AG09309 (cell line): ENCODE results near the gene ENTHD1.

Experiments used
- DNase-seq: peaks from one replicate; pipeline ENCODE4 v3.0.0-alpha.2; 2010; ENCODE audit warnings: low read depth
- H3K4me3 ChIP-seq: 2 replicates; pipeline ENCODE4 v1.5.1; 2011; ENCODE audit warnings: mild to moderate bottlenecking, low read depth, low read length, moderate library complexity; ENCODE audit not compliant: control insufficient read depth
- CTCF ChIP-seq: IDR thresholded peaks from 2 replicates; pipeline ENCODE4 v1.5.1; 2011; ENCODE audit warnings: mild to moderate bottlenecking, low read depth, low read length, inconsistent platforms; ENCODE audit not compliant: insufficient read depth, control insufficient read depth; ENCODE audit errors: missing control alignments

ENTHD1 gene

GRCh38 chr22:39938509-39939111 lies 45.0 kb upstream of the ENTHD1 start:
- no peak for DNase-seq
- no peak overlapping the region for H3K4me3 ChIP-seq
- TF ChIP-seq CTCF = no peak

GRCh38 chr22:39937906-39938305 lies 44.3 kb upstream of the ENTHD1 start:
- no peak overlapping the region for H3K4me3 ChIP-seq
- no peak for DNase-seq
- no peak for TF ChIP-seq CTCF

GRCh38 chr22:39936523-39937145 lies 43.1 kb upstream of the ENTHD1 start:
- no peak for TF ChIP-seq CTCF
- no peak for DNase-seq
- no peak overlapping the region for H3K4me3 ChIP-seq

GRCh38 chr22:39935612-39936011 lies 42.1 kb upstream of the ENTHD1 start:
- no peak overlapping the region for H3K4me3 ChIP-seq
- no peak for TF ChIP-seq CTCF
- no peak for DNase-seq

- DNase-seq = no peak
- no peak overlapping the region for H3K4me3 ChIP-seq
- no peak for TF ChIP-seq CTCF
Observed at GRCh38 chr22:39935116-39935515, 41.6 kb upstream of the ENTHD1 start.

GRCh38 chr22:39933741-39934140 lies 40.2 kb upstream of the ENTHD1 start:
- no peak overlapping the region for H3K4me3 ChIP-seq
- DNase-seq = no peak
- TF ChIP-seq CTCF = no peak
